HL-60 (cell line): ENCODE measurements around the gene TPRN.

Source experiments
- DNase-seq, 2 experiments: peaks; one replicate each; pipeline ENCODE4 v3.0.0-alpha.2; 2010 to 2020; ENCODE audit warnings: low read depth in 1 of 2, low spot score in 1 of 2
- H3K27ac ChIP-seq: fragments of 250-450 bp; sonication (Bioruptor Pico); replicated peaks from 2 replicates; pipeline ENCODE4 v1.5.1; 2020; ENCODE audit warnings: mild to moderate bottlenecking, moderate library complexity
- H3K27me3 ChIP-seq: fragments of 250-450 bp; sonication (Bioruptor Pico); 2 replicates; pipeline ENCODE4 v1.5.1; 2021; ENCODE audit warnings: mild to moderate bottlenecking, moderate library complexity; ENCODE audit not compliant: insufficient read depth, poor library complexity, severe bottlenecking
- H3K4me3 ChIP-seq: replicated peaks from 2 replicates; pipeline ENCODE4 v1.5.1; 2011; ENCODE audit warnings: mild to moderate bottlenecking, control low read depth, low read length; ENCODE audit not compliant: insufficient read depth
- GABPA ChIP-seq: IDR thresholded peaks from 2 replicates; pipeline ENCODE4 v1.6.1; 2012; ENCODE audit warnings: low read depth
- POLR2AphosphoS5 ChIP-seq: IDR thresholded peaks from 2 replicates; pipeline ENCODE4 v1.6.1; 2012; ENCODE audit warnings: low read depth
- SPI1 ChIP-seq: IDR thresholded peaks from 2 replicates; pipeline ENCODE4 v1.6.1; 2012; ENCODE audit warnings: low read depth, mild to moderate bottlenecking, borderline replicate concordance
- TF ChIP-seq, protein P1 (sequence below): IDR thresholded peaks from one replicate; pipeline ENCODE4 v1.5.1; 2011; ENCODE audit warnings: low read length, control low read depth, inconsistent platforms; ENCODE audit not compliant: insufficient read depth
- TF ChIP-seq, protein P2 (sequence below): IDR thresholded peaks from 2 replicates; pipeline ENCODE4 v1.6.1; 2012; ENCODE audit warnings: low read depth; ENCODE audit not compliant: insufficient replicate concordance

The TPRN gene

DNA sequence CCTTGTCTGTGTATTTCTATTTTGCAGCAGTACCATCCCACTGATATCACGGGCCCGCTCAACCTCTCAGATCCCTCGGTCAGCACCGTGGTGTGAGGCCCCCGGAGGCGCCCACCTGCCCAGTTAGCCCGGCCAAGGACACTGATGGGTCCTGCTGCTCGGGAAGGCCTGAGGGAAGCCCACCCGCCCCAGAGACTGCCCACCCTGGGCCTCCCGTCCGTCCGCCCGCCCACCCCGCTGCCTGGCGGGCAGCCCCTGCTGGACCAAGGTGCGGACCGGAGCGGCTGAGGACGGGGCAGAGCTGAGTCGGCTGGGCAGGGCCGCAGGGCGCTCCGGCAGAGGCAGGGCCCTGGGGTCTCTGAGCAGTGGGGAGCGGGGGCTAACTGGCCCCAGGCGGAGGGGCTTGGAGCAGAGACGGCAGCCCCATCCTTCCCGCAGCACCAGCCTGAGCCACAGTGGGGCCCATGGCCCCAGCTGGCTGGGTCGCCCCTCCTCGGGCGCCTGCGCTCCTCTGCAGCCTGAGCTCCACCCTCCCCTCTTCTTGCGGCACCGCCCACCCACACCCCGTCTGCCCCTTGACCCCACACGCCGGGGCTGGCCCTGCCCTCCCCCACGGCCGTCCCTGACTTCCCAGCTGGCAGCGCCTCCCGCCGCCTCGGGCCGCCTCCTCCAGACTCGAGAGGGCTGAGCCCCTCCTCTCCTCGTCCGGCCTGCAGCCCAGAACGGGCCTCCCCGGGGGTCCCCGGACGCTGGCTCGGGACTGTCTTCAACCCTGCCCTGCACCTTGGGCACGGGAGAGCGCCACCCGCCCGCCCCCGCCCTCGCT, 32.6 kb downstream of the TPRN start:
- Histone ChIP-seq H3K27me3 (peaks cover 32% of the 10 kb centered on the region), H3K27ac (no peak overlapping the region), H3K4me3 (peak overlapping the region; percentile 28)
- DNase-seq = no peak
- no peak for TF ChIP-seq POLR2AphosphoS5
- TF ChIP-seq, protein P1, sequence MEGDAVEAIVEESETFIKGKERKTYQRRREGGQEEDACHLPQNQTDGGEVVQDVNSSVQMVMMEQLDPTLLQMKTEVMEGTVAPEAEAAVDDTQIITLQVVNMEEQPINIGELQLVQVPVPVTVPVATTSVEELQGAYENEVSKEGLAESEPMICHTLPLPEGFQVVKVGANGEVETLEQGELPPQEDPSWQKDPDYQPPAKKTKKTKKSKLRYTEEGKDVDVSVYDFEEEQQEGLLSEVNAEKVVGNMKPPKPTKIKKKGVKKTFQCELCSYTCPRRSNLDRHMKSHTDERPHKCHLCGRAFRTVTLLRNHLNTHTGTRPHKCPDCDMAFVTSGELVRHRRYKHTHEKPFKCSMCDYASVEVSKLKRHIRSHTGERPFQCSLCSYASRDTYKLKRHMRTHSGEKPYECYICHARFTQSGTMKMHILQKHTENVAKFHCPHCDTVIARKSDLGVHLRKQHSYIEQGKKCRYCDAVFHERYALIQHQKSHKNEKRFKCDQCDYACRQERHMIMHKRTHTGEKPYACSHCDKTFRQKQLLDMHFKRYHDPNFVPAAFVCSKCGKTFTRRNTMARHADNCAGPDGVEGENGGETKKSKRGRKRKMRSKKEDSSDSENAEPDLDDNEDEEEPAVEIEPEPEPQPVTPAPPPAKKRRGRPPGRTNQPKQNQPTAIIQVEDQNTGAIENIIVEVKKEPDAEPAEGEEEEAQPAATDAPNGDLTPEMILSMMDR = no peak
- TF ChIP-seq GABPA = no peak
- TF ChIP-seq SPI1 = no peak
- TF ChIP-seq, protein P2, sequence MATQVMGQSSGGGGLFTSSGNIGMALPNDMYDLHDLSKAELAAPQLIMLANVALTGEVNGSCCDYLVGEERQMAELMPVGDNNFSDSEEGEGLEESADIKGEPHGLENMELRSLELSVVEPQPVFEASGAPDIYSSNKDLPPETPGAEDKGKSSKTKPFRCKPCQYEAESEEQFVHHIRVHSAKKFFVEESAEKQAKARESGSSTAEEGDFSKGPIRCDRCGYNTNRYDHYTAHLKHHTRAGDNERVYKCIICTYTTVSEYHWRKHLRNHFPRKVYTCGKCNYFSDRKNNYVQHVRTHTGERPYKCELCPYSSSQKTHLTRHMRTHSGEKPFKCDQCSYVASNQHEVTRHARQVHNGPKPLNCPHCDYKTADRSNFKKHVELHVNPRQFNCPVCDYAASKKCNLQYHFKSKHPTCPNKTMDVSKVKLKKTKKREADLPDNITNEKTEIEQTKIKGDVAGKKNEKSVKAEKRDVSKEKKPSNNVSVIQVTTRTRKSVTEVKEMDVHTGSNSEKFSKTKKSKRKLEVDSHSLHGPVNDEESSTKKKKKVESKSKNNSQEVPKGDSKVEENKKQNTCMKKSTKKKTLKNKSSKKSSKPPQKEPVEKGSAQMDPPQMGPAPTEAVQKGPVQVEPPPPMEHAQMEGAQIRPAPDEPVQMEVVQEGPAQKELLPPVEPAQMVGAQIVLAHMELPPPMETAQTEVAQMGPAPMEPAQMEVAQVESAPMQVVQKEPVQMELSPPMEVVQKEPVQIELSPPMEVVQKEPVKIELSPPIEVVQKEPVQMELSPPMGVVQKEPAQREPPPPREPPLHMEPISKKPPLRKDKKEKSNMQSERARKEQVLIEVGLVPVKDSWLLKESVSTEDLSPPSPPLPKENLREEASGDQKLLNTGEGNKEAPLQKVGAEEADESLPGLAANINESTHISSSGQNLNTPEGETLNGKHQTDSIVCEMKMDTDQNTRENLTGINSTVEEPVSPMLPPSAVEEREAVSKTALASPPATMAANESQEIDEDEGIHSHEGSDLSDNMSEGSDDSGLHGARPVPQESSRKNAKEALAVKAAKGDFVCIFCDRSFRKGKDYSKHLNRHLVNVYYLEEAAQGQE = no peak

GRCh38 chr9:137167277-137167746, 33.2 kb downstream of the TPRN start:
- H3K4me3 ChIP-seq = no peak overlapping the region
- no peak for DNase-seq
- no peak overlapping the region for H3K27ac ChIP-seq
- TF ChIP-seq SPI1 = no peak
- H3K27me3 ChIP-seq = peaks cover 36% of the 10 kb centered on the region

DNA sequence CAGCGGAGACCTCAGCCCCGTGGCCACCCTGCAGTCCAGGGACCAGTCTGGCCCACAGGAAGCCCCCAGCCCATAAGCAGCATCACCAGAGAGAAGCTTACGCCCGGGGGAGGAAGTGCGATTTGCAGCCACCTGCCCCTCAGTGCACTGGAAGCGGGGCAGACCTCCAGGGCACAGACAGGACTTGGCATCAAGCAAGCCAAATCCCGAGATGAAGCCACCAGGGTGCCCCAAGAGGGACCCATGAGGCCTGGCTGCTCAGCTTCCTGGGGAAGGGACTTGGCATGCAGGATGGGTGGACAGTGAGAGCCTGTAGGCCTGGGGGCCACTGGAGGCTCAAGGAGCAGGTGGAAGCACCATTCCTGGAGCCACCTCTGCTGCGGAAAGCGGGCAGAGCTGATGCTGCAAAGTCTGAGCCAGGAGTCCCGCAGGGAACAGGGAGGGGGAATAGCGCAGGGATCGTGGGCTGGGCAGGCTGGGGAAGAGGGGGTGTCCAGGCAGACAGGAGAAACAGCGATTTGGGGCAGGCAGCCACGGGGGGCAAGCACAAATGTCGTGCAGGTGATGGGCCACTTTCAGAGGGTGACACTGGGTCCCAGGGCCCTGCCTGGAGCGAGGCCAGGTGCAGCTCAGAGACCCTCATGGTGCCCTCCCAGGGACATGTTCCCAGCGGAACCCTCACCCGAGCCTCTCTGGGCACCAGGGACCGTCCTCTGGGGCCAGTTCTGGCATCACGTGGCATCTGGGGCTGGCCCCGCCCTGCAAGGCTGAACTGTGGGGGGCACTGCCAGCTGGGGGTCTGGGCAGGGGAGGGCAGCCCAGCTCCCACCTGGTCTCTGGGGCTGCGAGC, 33.9 kb downstream of the TPRN start:
- no peak overlapping the region for H3K4me3 ChIP-seq
- no peak overlapping the region for H3K27ac ChIP-seq
- TF ChIP-seq, protein P1 = no peak
- TF ChIP-seq SPI1 (no peak), POLR2AphosphoS5 (no peak), GABPA (no peak)
- TF ChIP-seq, protein P2 = no peak
- DNase-seq = no peak
- H3K27me3 ChIP-seq = peaks cover 41% of the 10 kb centered on the region

DNA sequence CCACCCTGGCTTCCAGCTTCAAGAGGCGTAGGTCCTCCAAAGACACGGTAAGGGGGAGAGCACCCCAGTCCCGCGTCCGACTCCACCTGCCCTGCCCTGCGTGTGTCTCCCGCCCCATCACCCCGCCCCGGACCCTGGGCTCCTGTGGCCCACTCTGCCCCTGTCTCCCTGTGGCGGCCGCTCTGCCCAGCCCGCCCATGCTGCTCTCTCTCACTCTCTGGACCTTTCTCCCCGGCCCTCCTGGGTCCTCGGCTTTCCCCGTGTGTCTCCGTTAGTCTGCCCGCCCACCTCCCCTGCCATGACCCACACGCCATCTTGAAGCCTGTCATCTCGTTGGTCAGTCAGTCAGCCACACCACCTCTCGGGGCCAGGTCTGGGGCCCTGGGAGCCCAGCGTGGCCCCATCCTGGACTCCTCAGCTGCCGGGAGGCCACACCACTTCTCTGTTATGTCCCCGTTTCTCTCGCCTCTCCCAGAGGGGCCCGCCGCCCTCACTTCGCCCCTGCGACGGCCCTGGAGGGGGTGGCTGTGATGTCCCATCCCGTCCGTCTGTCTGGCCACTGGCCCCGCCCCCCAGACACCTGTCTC, 35.2 kb downstream of the TPRN start:
- Histone ChIP-seq H3K4me3 (no peak overlapping the region), H3K27ac (no peak overlapping the region), H3K27me3 (peaks cover 46% of the 10 kb centered on the region)
- TF ChIP-seq SPI1 = no peak
- TF ChIP-seq, protein P2 = no peak
- TF ChIP-seq, protein P1 = no peak
- TF ChIP-seq GABPA = no peak
- TF ChIP-seq POLR2AphosphoS5 = no peak
- no peak for DNase-seq
